Liver (tissue), 9 donors: ENCODE results near the gene TAF4. TPM values are rescaled to one million over a fixed set of nuclear protein-coding genes. Genes with fewer than 3 reads are reported as not detected.

Experiments used
- DNase-seq: peaks from one replicate; pipeline ENCODE4 v3.0.0-alpha.2; 2017; ENCODE audit warnings: low spot score
- H3K27ac ChIP-seq, 2 donors: one replicate each; pipeline ENCODE4 v1.7.0; 2013; ENCODE audit warnings: inconsistent platforms in 2 of 2, low read length in 2 of 2, control low read depth in 1 of 2, low read depth in 1 of 2, mild to moderate bottlenecking in 1 of 2
- H3K27me3 ChIP-seq, 4 donors: one replicate each; pipeline versions ENCODE4 v1.6.1 to v1.7.0; 2013; ENCODE audit warnings: low read length in 3 of 4, inconsistent platforms in 1 of 4, mild to moderate bottlenecking in 1 of 4, moderate library complexity in 1 of 4; ENCODE audit not compliant: control insufficient read depth in 4 of 4, insufficient read depth in 4 of 4
- H3K36me3 ChIP-seq, 4 donors: one replicate each; pipeline versions ENCODE4 v1.6.1 to v1.7.0; 2013; ENCODE audit warnings: low read length in 3 of 4, mild to moderate bottlenecking in 3 of 4, low read depth in 1 of 4, moderate library complexity in 1 of 4; ENCODE audit not compliant: control insufficient read depth in 4 of 4, insufficient read depth in 3 of 4
- H3K4me1 ChIP-seq, 4 donors: one replicate each; pipeline versions ENCODE4 v1.6.1 to v1.7.0; 2013; ENCODE audit warnings: low read length in 3 of 4, mild to moderate bottlenecking in 3 of 4, moderate library complexity in 1 of 4; ENCODE audit not compliant: control insufficient read depth in 4 of 4, insufficient read depth in 4 of 4
- H3K4me3 ChIP-seq, 3 donors: one replicate each; pipeline versions ENCODE4 v1.6.1 to v1.7.0; 2013; ENCODE audit warnings: low read length in 3 of 3, control low read depth in 1 of 3, low read depth in 1 of 3, mild to moderate bottlenecking in 1 of 3
- H3K9ac ChIP-seq, 2 donors: one replicate each; pipeline ENCODE4 v1.7.0; 2013; ENCODE audit warnings: low read length in 2 of 2, mild to moderate bottlenecking in 2 of 2, moderate library complexity in 2 of 2, control low read depth in 1 of 2, low read depth in 1 of 2
- H3K9me3 ChIP-seq, 4 donors: one replicate each; pipeline versions ENCODE4 v1.6.1 to v1.7.0; 2013; ENCODE audit warnings: low read length in 3 of 4; ENCODE audit not compliant: control insufficient read depth in 4 of 4
- ATF3 ChIP-seq: IDR thresholded peaks from 2 replicates; pipeline ENCODE4 v1.6.1; 2016; ENCODE audit warnings: antibody characterized with exemption
- CTCF ChIP-seq: fragments of 150-350 bp; IDR thresholded peaks from 2 replicates; pipeline ENCODE4 v1.5.1; 2017; ENCODE audit warnings: improper control_type of control experiment, low read depth, low read length; ENCODE audit not compliant: missing input control
- FOXA1 ChIP-seq: IDR thresholded peaks from 2 replicates; pipeline ENCODE4 v1.6.1; 2016; ENCODE audit warnings: antibody characterized with exemption
- FOXA2 ChIP-seq: IDR thresholded peaks from 2 replicates; pipeline ENCODE4 v1.6.1; 2016; ENCODE audit warnings: antibody characterized with exemption
- HNF4A ChIP-seq, 2 donors: conservative IDR thresholded peaks; 2 replicates each; pipeline ENCODE4 v1.6.1; 2016; ENCODE audit warnings: antibody characterized with exemption in 2 of 2, mild to moderate bottlenecking in 2 of 2
- HNF4G ChIP-seq: IDR thresholded peaks from 2 replicates; pipeline ENCODE4 v1.6.1; 2016; ENCODE audit warnings: antibody characterized with exemption
- JUND ChIP-seq, 2 donors: IDR thresholded peaks; 2 replicates each; pipeline ENCODE4 v1.6.1; 2016; ENCODE audit warnings: antibody characterized with exemption in 2 of 2
- NR2F2 ChIP-seq: IDR thresholded peaks from 2 replicates; pipeline ENCODE4 v1.6.1; 2016; ENCODE audit warnings: antibody characterized with exemption
- RXRA ChIP-seq, 2 donors: IDR thresholded peaks; 2 replicates each; pipeline ENCODE4 v1.6.1; 2017 to 2018; ENCODE audit warnings: antibody characterized with exemption in 2 of 2, mild to moderate bottlenecking in 1 of 2
- TAF1 ChIP-seq: conservative IDR thresholded peaks from 2 replicates; pipeline ENCODE4 v1.6.1; 2016; ENCODE audit warnings: antibody characterized with exemption, mild to moderate bottlenecking
- YY1 ChIP-seq: IDR thresholded peaks from 2 replicates; pipeline ENCODE4 v1.6.1; 2016; ENCODE audit warnings: antibody characterized with exemption, mild to moderate bottlenecking
- WGBS: extraction: QIAGEN DNeasy Blood & Tissue Kit; methylation state at CpG from one replicate; pipeline ENCODE4 v1.1.7; 2013; 5-methylcytosine and 5-hydroxymethylcytosine counted together
- polyA plus RNA-seq, 2 donors: library from polyadenylated mRNA; stranded (reverse) in 1 of 2; unstranded in 1 of 2; fragments of 200-250 nt in 1 of 2; fragments of >200 nt in 1 of 2; fragmentation: Nextera tagmentation in 1 of 2; extraction: Ambion mirVana in 1 of 2; gene quantifications; one replicate each; pipeline versions ENCODE4 v1.2.1 to v1.2.3, GENCODE V29; 2013 to 2015
- total RNA-seq, 2 donors: library from RNA; depleted of rRNA; stranded (reverse); fragments of >200 nt; gene quantifications; one replicate each; pipeline ENCODE4 v1.2.3, GENCODE V29; 2014
- donor health status: healthy.
- donor health status: healthy.
- donor health status: healthy.
- donor health status: healthy.
- donor health status: healthy.

The TAF4 gene
- total and polyA plus RNA-seq, 4 donors: 2.0 to 11.8 (median 5.6) TPM

- no peak overlapping the region for H3K9ac ChIP-seq
- H3K4me1 ChIP-seq: peaks cover 6 to 20% (median 15%) of the 10 kb centered on the region in 4 donors
- H3K36me3 ChIP-seq: no peaks in the 10 kb centered on the region
- no peak for DNase-seq
- no peak overlapping the region for H3K27ac ChIP-seq
- WGBS: 95% methylated on average over 13 of the region's 13 CpGs
- TF ChIP-seq YY1 (no peak), HNF4A (conservative IDR thresholded peaks at IDR 0.05) (no peak), RXRA (IDR thresholded peaks at IDR 0.05) (no peak), FOXA1 (no peak), CTCF (no peak), ATF3 (no peak)
- H3K4me3 ChIP-seq: no peak overlapping the region
- no peaks in the 10 kb centered on the region for H3K9me3 ChIP-seq
- H3K27me3 ChIP-seq: no peaks in the 10 kb centered on the region
These were observed 24.7 kb downstream of the TAF4 start for GRCh38 chr20:62040933-62041332.

- no peak overlapping the region for H3K27ac ChIP-seq
- 93% methylated on average over 25 of the region's 25 CpGs for WGBS
- no peak overlapping the region for H3K9ac ChIP-seq
- no peaks in the 10 kb centered on the region for H3K27me3 ChIP-seq
- TF ChIP-seq ATF3: no peak
- TF ChIP-seq RXRA (IDR thresholded peaks at IDR 0.05): no peak
- H3K4me3 ChIP-seq: no peak overlapping the region
- no peaks in the 10 kb centered on the region for H3K36me3 ChIP-seq
- peaks cover 6 to 20% (median 14%) of the 10 kb centered on the region in 4 donors for H3K4me1 ChIP-seq
- H3K9me3 ChIP-seq: no peaks in the 10 kb centered on the region
- no peak for DNase-seq
These were observed 25.2 kb downstream of the TAF4 start for GRCh38 chr20:62040381-62040922.

GRCh38 chr20:62039738-62040137 is 25.9 kb downstream of the TAF4 start:
- DNase-seq: no peak
- H3K9ac ChIP-seq: no peak overlapping the region
- H3K9me3 ChIP-seq: no peaks in the 10 kb centered on the region
- H3K27me3 ChIP-seq: no peaks in the 10 kb centered on the region
- TF ChIP-seq HNF4G (no peak), FOXA2 (no peak), NR2F2 (no peak), YY1 (no peak), JUND (IDR thresholded peaks at IDR 0.05) (no peak), CTCF (no peak), TAF1 (no peak)
- no peaks in the 10 kb centered on the region for H3K36me3 ChIP-seq
- 96% methylated on average over 6 of the region's 6 CpGs for WGBS
- H3K4me1 ChIP-seq: peaks cover 6 to 15% (median 12%) of the 10 kb centered on the region in 4 donors
- no peak overlapping the region for H3K4me3 ChIP-seq
- H3K27ac ChIP-seq: no peak overlapping the region
